ENCODE results near the gene HSD3B1. TPM values are rescaled to one million over a fixed set of nuclear protein-coding genes. Genes with fewer than 3 reads are reported as not detected.

The HSD3B1 gene
- not detected for total RNA-seq

GRCh38 chr1:119506941-119507340, at the start of gene HSD3B1:
TSS of gene HSD3B1 (plus strand) at chr1:119507210. CDS start at chr1:119507477, 267 bp downstream.
- ATAC-seq (no peak), DNase-seq (no peak)
- Histone ChIP-seq H3K27me3 (no peaks in the 10 kb centered on the region), H3K36me3 (replicated peaks in 1 of 2; ENCODE audit: insufficient read depth in 1 of 2, low read depth in 2 of 2) (no peaks in the 10 kb centered on the region), H3K9me3 (no peaks in the 10 kb centered on the region), H3K4me3 (no peak within 1 kb of the TSS), H3K4me1 (no peaks in the 10 kb centered on the region), H3K27ac (no peak within 1 kb of the TSS)
- TF ChIP-seq POLR2A (IDR thresholded peaks at IDR 0.05) (no peak), CTCF (IDR thresholded peaks at IDR 0.05) (no peak)
- intact Hi-C loops (cut with DNase I), result no loop called here
- WGBS, 2 donors, result 72 to 82% methylated on average over 1 of the region's 1 CpG

DNA sequence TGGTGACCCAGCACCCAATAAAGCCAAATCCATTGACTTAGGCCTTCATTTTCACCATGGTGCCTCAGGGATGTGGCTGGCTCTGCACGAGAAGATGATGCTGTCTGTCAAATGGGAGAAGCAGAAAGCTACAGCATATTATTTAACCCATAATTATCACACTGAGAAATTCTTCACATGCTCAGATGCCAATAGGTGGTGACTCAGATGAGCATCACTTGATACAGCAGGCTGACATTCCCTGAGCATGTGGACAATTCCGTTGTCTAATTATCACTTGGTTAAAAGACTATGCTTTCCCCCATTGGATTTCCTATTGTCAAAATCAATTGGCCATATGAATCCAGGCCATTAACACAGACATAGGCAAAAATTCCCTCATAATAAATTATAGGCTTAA, 44.0 kb upstream of the HSD3B1 start:
- no peaks in the 10 kb centered on the region for H3K36me3 ChIP-seq (replicated peaks in 1 of 2; ENCODE audit: insufficient read depth in 1 of 2, low read depth in 2 of 2)
- H3K9me3 ChIP-seq, result no peaks in the 10 kb centered on the region
- no peaks in the 10 kb centered on the region for H3K4me1 ChIP-seq
- TF ChIP-seq CTCF (IDR thresholded peaks at IDR 0.05), result no peak
- no peak for TF ChIP-seq POLR2A (IDR thresholded peaks at IDR 0.05)
- no peaks in the 10 kb centered on the region for H3K27me3 ChIP-seq
- ATAC-seq (no peak), DNase-seq (no peak)
- H3K27ac ChIP-seq, result no peak overlapping the region
- intact Hi-C loops (cut with DNase I), result no loop called here
- no peak overlapping the region for H3K4me3 ChIP-seq
- 61 to 82% methylated on average over 2 of the region's 2 CpGs for WGBS, 2 donors

- no peak overlapping the region for H3K27ac ChIP-seq
- no peaks in the 10 kb centered on the region for H3K9me3 ChIP-seq
- intact Hi-C loops (cut with DNase I), result no loop called here
- no peaks in the 10 kb centered on the region for H3K36me3 ChIP-seq (replicated peaks in 1 of 2; ENCODE audit: insufficient read depth in 1 of 2, low read depth in 2 of 2)
- TF ChIP-seq CTCF (IDR thresholded peaks at IDR 0.05) (no peak), POLR2A (IDR thresholded peaks at IDR 0.05) (no peak)
- no peaks in the 10 kb centered on the region for H3K4me1 ChIP-seq
- no peak for DNase-seq
- 67 to 73% methylated on average over 2 of the region's 2 CpGs for WGBS, 2 donors
- ATAC-seq, result no peak
- H3K27me3 ChIP-seq, result no peaks in the 10 kb centered on the region
- no peak overlapping the region for H3K4me3 ChIP-seq
These were observed 43.4 kb upstream of the HSD3B1 start for GRCh38 chr1:119463569-119463968.

DNA sequence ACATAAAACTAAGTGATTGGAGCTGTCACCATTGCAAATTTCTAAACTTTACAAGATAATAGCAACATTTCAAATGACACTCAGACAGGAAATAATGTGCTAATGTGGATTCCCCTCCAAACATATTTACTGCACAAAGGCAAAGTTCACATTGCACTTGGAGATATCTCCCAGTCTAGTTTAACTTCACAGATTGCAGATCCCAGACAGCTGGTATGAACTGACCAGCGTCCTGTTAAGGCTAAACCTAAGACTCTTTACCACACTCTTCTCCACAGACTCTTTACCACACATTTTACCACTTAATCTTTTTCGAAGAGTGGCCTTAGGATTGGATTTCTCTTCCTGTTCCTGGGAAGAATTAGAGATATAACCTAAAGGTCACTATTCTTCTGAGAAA, 40.6 kb upstream of the HSD3B1 start:
- no peak for ATAC-seq

More for the DNA sequence above, 40.6 kb upstream of the HSD3B1 start:
- Histone ChIP-seq H3K27ac (no peak overlapping the region), H3K36me3 (replicated peaks in 1 of 2; ENCODE audit: insufficient read depth in 1 of 2, low read depth in 2 of 2) (no peaks in the 10 kb centered on the region), H3K4me3 (no peak overlapping the region), H3K9me3 (no peaks in the 10 kb centered on the region), H3K4me1 (no peaks in the 10 kb centered on the region), H3K27me3 (no peaks in the 10 kb centered on the region)
- intact Hi-C loops (cut with DNase I), result no loop called here
- WGBS, 2 donors, result 65 to 73% methylated on average over 2 of the region's 2 CpGs
- TF ChIP-seq POLR2A (IDR thresholded peaks at IDR 0.05) (no peak), CTCF (IDR thresholded peaks at IDR 0.05) (no peak)
- no peak for DNase-seq

Data from body of pancreas (tissue), 4 donors.